A673 (cell line): ENCODE data around the gene DGKQ. TPM values are rescaled to one million over a fixed set of nuclear protein-coding genes. Genes with fewer than 3 reads are reported as not detected.

Experiments used
- BruUV-seq: library from RNA; stranded (reverse); fragments of 400-500 nt; replicated peaks from 2 replicates; lab custom pipeline; 2021; lab: Mats Ljungman, UMichigan
- CTCF ChIA-PET: fragments of 300-600 bp; sonication (Branson Sonifier 250); formaldehyde crosslinking; loops from one replicate; lab custom pipeline; 2022; ENCODE audit warnings: antibody characterized with exemption; lab: Charles Lee
- POLR2A ChIA-PET: fragments of 300-600 bp; sonication (Branson Sonifier 250); formaldehyde crosslinking; loops from one replicate; lab custom pipeline; 2022; ENCODE audit warnings: antibody characterized with exemption; ENCODE audit not compliant: low non-redundant PET; lab: Charles Lee
- DNase-seq: peaks from one replicate; pipeline ENCODE4 v3.0.0-alpha.2; 2015; ENCODE audit warnings: low spot score
- H3K27ac ChIP-seq: fragments of 200-600 bp; sonication (generic); 2 replicates; pipeline ENCODE4 v1.5.1; 2016; ENCODE audit warnings: mixed run types, low read depth, mild to moderate bottlenecking, mixed read lengths, antibody characterized with exemption, low read length; ENCODE audit not compliant: poor library complexity, severe bottlenecking
- H3K27me3 ChIP-seq: fragments of 200-600 bp; sonication (generic); replicated peaks from 2 replicates; pipeline ENCODE4 v1.6.1; 2017; ENCODE audit warnings: mixed run types, low read depth, mild to moderate bottlenecking, mixed read lengths, antibody characterized with exemption, low read length; ENCODE audit not compliant: insufficient read depth, poor library complexity
- H3K36me3 ChIP-seq: fragments of 200-600 bp; sonication (generic); 2 replicates; pipeline ENCODE4 v1.6.1; 2016; ENCODE audit warnings: mixed run types, mild to moderate bottlenecking, mixed read lengths, antibody characterized with exemption, low read length; ENCODE audit not compliant: insufficient read depth, poor library complexity, severe bottlenecking
- H3K4me1 ChIP-seq: fragments of 200-600 bp; sonication (generic); 2 replicates; pipeline ENCODE4 v1.6.1; 2017; ENCODE audit warnings: mixed run types, mild to moderate bottlenecking, mixed read lengths, antibody characterized with exemption, low read length; ENCODE audit not compliant: insufficient read depth, poor library complexity, severe bottlenecking
- H3K4me3 ChIP-seq: fragments of 200-600 bp; sonication (generic); 2 replicates; pipeline ENCODE4 v1.5.1; 2016; ENCODE audit warnings: low read depth, mixed run types, mild to moderate bottlenecking, mixed read lengths, low read length; ENCODE audit not compliant: poor library complexity, severe bottlenecking
- H3K9me3 ChIP-seq: fragments of 200-600 bp; sonication (generic); 2 replicates; pipeline ENCODE4 v1.6.1; 2016; ENCODE audit warnings: mixed run types, low read depth, mild to moderate bottlenecking, mixed read lengths, antibody characterized with exemption, low read length; ENCODE audit not compliant: poor library complexity, severe bottlenecking
- CTCF ChIP-seq: fragments of 300-800, 200-600 bp; sonication (generic); conservative IDR thresholded peaks from 2 replicates; pipeline ENCODE4 v1.5.1; 2017; ENCODE audit warnings: low read depth, mild to moderate bottlenecking, antibody characterized with exemption, low read length, moderate library complexity, mixed read lengths
- EZH2 ChIP-seq: fragments of 200-600 bp; sonication (generic); IDR thresholded peaks from 2 replicates; pipeline ENCODE4 v1.6.1; 2017; ENCODE audit warnings: borderline replicate concordance, low read depth, mild to moderate bottlenecking, mixed read lengths, antibody characterized with exemption, low read length; ENCODE audit not compliant: poor library complexity, severe bottlenecking
- intact Hi-C: fragments of 100-400 bp; cut with micrococcal nuclease; formaldehyde crosslinking; loops from one replicate; pipeline ENCODE4 v1.10.0; 2022; ENCODE audit not compliant: unreplicated experiment
- total RNA-seq: library from RNA; stranded (reverse); gene quantifications from 2 replicates; pipeline ENCODE4 v1.2.3, GENCODE V29; 2021

DGKQ gene
- total RNA-seq, 1 experiment from 2014 or later: 8.8 TPM

GRCh38 chr4:960140-960635, 13.2 kb downstream of the DGKQ start:
- TF ChIP-seq CTCF (no peak), EZH2 (no peak)
- ChIA-PET POLR2A (no interaction called here), CTCF (no interaction called here)
- Histone ChIP-seq H3K27me3 (no peaks in the 10 kb centered on the region), H3K27ac (no peak overlapping the region), H3K36me3 (no peaks in the 10 kb centered on the region), H3K4me1 (no peaks in the 10 kb centered on the region), H3K4me3 (no peak overlapping the region), H3K9me3 (no peaks in the 10 kb centered on the region)
- intact Hi-C loops: no loop called here
- DNase-seq: no peak
- BruUV-seq: no TSS peak

GRCh38 chr4:959338-960139, 13.8 kb downstream of the DGKQ start:
- TF ChIP-seq CTCF (no peak), EZH2 (no peak)
- no TSS peak for BruUV-seq
- Histone ChIP-seq H3K36me3 (no peaks in the 10 kb centered on the region), H3K4me3 (no peak overlapping the region), H3K4me1 (no peaks in the 10 kb centered on the region), H3K27me3 (no peaks in the 10 kb centered on the region), H3K27ac (no peak overlapping the region), H3K9me3 (no peaks in the 10 kb centered on the region)
- DNase-seq: no peak
- ChIA-PET POLR2A (no interaction called here), CTCF (no interaction called here)
- intact Hi-C loops: no loop called here

- no TSS peak for BruUV-seq
- Histone ChIP-seq H3K4me3 (no peak overlapping the region), H3K27me3 (no peaks in the 10 kb centered on the region), H3K4me1 (no peaks in the 10 kb centered on the region), H3K27ac (no peak overlapping the region), H3K36me3 (no peaks in the 10 kb centered on the region), H3K9me3 (no peaks in the 10 kb centered on the region)
- intact Hi-C loops: no loop called here
- CTCF ChIA-PET: no interaction called here
- POLR2A ChIA-PET: no interaction called here
- DNase-seq: no peak
- no peak for TF ChIP-seq CTCF
- TF ChIP-seq EZH2: no peak
Measured at GRCh38 chr4:958696-959337, 14.6 kb downstream of the DGKQ start.
